ENCODE results near the gene COQ6.

- TF ChIP-seq CTCF (IDR thresholded peaks at IDR 0.05; ENCODE audit: low read depth, low read length) = no peak
- no peak for TF ChIP-seq EZH2phosphoT487 (IDR thresholded peaks at IDR 0.05; ENCODE audit: low read depth)
Observed at GRCh38 chr14:73924337-73924736, 25.8 kb upstream of the COQ6 start.
